Vagina (tissue), 2 donors: ENCODE measurements around the gene ABHD2.

Source experiments
- POLR2A ChIP-seq, 2 donors: fragments of 450-650 bp; IDR thresholded peaks; one replicate each; pipeline ENCODE4 v1.6.1; 2017; ENCODE audit warnings: antibody characterized with exemption in 2 of 2, mild to moderate bottlenecking in 2 of 2, moderate library complexity in 2 of 2
- TF ChIP-seq, protein P1 (sequence below), 3 experiments: fragments of 450-650 bp in 2 of 3; fragments of 200-600 bp in 1 of 3; sonication (generic) in 1 of 3; IDR thresholded peaks; one replicate each; pipeline ENCODE4 v1.5.1; 2017 to 2019; ENCODE audit warnings: antibody characterized with exemption in 3 of 3, mild to moderate bottlenecking in 2 of 3, moderate library complexity in 2 of 3

- TF ChIP-seq, protein P1, sequence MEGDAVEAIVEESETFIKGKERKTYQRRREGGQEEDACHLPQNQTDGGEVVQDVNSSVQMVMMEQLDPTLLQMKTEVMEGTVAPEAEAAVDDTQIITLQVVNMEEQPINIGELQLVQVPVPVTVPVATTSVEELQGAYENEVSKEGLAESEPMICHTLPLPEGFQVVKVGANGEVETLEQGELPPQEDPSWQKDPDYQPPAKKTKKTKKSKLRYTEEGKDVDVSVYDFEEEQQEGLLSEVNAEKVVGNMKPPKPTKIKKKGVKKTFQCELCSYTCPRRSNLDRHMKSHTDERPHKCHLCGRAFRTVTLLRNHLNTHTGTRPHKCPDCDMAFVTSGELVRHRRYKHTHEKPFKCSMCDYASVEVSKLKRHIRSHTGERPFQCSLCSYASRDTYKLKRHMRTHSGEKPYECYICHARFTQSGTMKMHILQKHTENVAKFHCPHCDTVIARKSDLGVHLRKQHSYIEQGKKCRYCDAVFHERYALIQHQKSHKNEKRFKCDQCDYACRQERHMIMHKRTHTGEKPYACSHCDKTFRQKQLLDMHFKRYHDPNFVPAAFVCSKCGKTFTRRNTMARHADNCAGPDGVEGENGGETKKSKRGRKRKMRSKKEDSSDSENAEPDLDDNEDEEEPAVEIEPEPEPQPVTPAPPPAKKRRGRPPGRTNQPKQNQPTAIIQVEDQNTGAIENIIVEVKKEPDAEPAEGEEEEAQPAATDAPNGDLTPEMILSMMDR (IDR thresholded peaks at IDR 0.05), result no peak
- TF ChIP-seq POLR2A (IDR thresholded peaks at IDR 0.05), result no peak
These were observed 117.8 kb downstream of the ABHD2 start for GRCh38 chr15:89205991-89206585.
